PC-3 (cell line): ENCODE data around the gene MBNL1. TPM values are rescaled to one million over a fixed set of nuclear protein-coding genes. Genes with fewer than 3 reads are reported as not detected.
A peak's percentile ranks its signal among the peaks of the same experiment; 100 is the strongest.

ENCODE experiments used
- ATAC-seq: fragments of 200-7000 bp; cut with Tn5 transposase; 2 replicates; pipeline ENCODE4 v1.9.1; 2020; ENCODE audit warnings: mild to moderate bottlenecking, moderate library complexity
- BruUV-seq: library from RNA; stranded (reverse); fragments of 400-500 nt; replicated peaks from 2 replicates; lab custom pipeline; 2021; lab: Mats Ljungman, UMichigan
- CTCF ChIA-PET: fragments of 300-600 bp; sonication (Branson Sonifier 250); formaldehyde crosslinking; loops from one replicate; lab custom pipeline; 2022; ENCODE audit warnings: antibody characterized with exemption; lab: Charles Lee
- POLR2A ChIA-PET: fragments of 300-600 bp; sonication (Branson Sonifier 250); formaldehyde crosslinking; loops from one replicate; lab custom pipeline; 2022; ENCODE audit warnings: antibody characterized with exemption; ENCODE audit not compliant: unreplicated experiment; lab: Charles Lee
- DNase-seq: peaks from one replicate; pipeline ENCODE4 v3.0.0-alpha.2; 2015
- H2AFZ ChIP-seq: fragments of 300-600 bp; sonication (generic); 2 replicates; pipeline ENCODE4 v1.6.0; 2016; ENCODE audit warnings: antibody characterized with exemption, low read length
- H3F3A ChIP-seq: fragments of 300-600 bp; sonication (generic); one replicate; pipeline ENCODE4 v1.6.0; 2017; ENCODE audit warnings: antibody characterized with exemption, low read length, control low read depth, mild to moderate bottlenecking; ENCODE audit not compliant: unreplicated experiment
- H3K27ac ChIP-seq: fragments of 300-600 bp; sonication (generic); 2 replicates; pipeline ENCODE4 v1.5.1; 2016; ENCODE audit warnings: mild to moderate bottlenecking, low read length
- H3K27me3 ChIP-seq: fragments of 300-600 bp; sonication (generic); 2 replicates; pipeline ENCODE4 v1.6.1; 2016; ENCODE audit warnings: low read length, mixed read lengths
- H3K36me3 ChIP-seq: fragments of 300-600 bp; sonication (generic); 2 replicates; pipeline ENCODE4 v1.6.1; 2016; ENCODE audit warnings: low read depth, mixed run types, low read length, mixed read lengths
- H3K4me1 ChIP-seq: fragments of 300-600 bp; sonication (generic); 2 replicates; pipeline ENCODE4 v1.5.1; 2016; ENCODE audit warnings: low read length; ENCODE audit not compliant: insufficient read depth
- H3K4me2 ChIP-seq: fragments of 300-600 bp; sonication (generic); 2 replicates; pipeline ENCODE4 v1.6.0; 2016; ENCODE audit warnings: low read length
- H3K4me3 ChIP-seq: fragments of 300-600 bp; sonication (generic); 2 replicates; pipeline ENCODE4 v1.5.1; 2016; ENCODE audit warnings: mild to moderate bottlenecking, low read length, mixed read lengths
- H3K79me2 ChIP-seq: fragments of 300-600 bp; sonication (generic); 2 replicates; pipeline ENCODE4 v1.6.1; 2017; ENCODE audit warnings: low read length, mixed read lengths
- H3K9ac ChIP-seq: fragments of 300-600 bp; sonication (generic); 2 replicates; pipeline ENCODE4 v1.6.0; 2016; ENCODE audit warnings: mild to moderate bottlenecking, low read length
- H3K9me2 ChIP-seq: fragments of 300-600 bp; sonication (generic); replicated peaks from 2 replicates; pipeline ENCODE4 v1.6.1; 2016; ENCODE audit warnings: mixed run types, low read length, mixed read lengths
- H3K9me3 ChIP-seq: fragments of 300-600 bp; sonication (generic); 2 replicates; pipeline ENCODE4 v1.6.1; 2016; ENCODE audit warnings: low read length, mixed read lengths
- H4K20me1 ChIP-seq: fragments of 300-600 bp; sonication (generic); 2 replicates; pipeline ENCODE4 v1.6.1; 2016; ENCODE audit warnings: low read length, mixed read lengths
- CTCF ChIP-seq: fragments of 300-600 bp; sonication (generic); conservative IDR thresholded peaks from 2 replicates; pipeline ENCODE4 v1.5.1; 2017; ENCODE audit warnings: antibody characterized with exemption, low read depth, mild to moderate bottlenecking, low read length
- EZH2 ChIP-seq: fragments of 300-600 bp; sonication (generic); IDR thresholded peaks from one replicate; pipeline ENCODE4 v1.6.1; 2017; ENCODE audit warnings: antibody characterized with exemption, mild to moderate bottlenecking, low read length; ENCODE audit not compliant: unreplicated experiment
- EZH2phosphoT487 ChIP-seq: fragments of 300-600 bp; sonication (generic); IDR thresholded peaks from 2 replicates; pipeline ENCODE4 v1.6.1; 2018; ENCODE audit warnings: mild to moderate bottlenecking, antibody characterized with exemption, low read length, borderline replicate concordance
- intact Hi-C: fragments of 100-400 bp; cut with micrococcal nuclease; formaldehyde crosslinking; loops from 2 replicates; pipeline ENCODE4 v1.9.0; 2023
- total RNA-seq: library from RNA; depleted of rRNA; stranded (reverse); fragments of >200 nt; gene quantifications from 2 replicates; pipeline ENCODE4 v1.2.3, GENCODE V29; 2014

MBNL1 gene
- total RNA-seq, 1 experiment from 2014 or later = 161 TPM

DNA sequence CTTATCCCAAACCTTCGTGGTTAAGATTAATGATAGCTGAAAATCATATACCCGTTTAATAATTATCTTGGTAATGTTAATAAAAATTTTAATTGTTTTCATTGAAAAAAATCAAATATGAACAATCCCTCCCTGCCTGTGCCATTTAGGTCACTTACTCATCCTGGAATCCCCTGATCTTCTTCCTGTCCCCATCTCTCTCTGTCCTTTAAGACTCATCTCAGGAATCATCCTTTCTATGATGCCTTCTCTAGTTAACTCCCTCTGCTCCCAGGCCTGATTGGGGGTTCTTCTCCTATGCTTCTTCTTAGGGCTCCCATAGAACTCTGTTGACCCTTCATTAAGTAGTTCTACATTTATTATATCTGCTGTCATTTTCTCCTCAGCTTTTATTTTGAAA is 91.6 kb downstream of the MBNL1 start:
- no peak overlapping the region for H2AFZ ChIP-seq
- no peaks in the 10 kb centered on the region for H3K27me3 ChIP-seq
- peak overlapping the region; percentile 39 for H3K27ac ChIP-seq
- ATAC-seq = no peak
- TF ChIP-seq EZH2 (no peak), EZH2phosphoT487 (no peak)
- H4K20me1 ChIP-seq = peaks cover 16% of the 10 kb centered on the region
- no peak overlapping the region for H3K9ac ChIP-seq
- H3K79me2 ChIP-seq = peaks cover 92% of the 10 kb centered on the region
- no TSS peak for BruUV-seq
- DNase-seq = no peak
- ChIA-PET POLR2A (no interaction called here), CTCF (no interaction called here)
- intact Hi-C loops = no loop called here
- no peak overlapping the region for H3K4me3 ChIP-seq
- H3K9me2 ChIP-seq = no peaks in the 10 kb centered on the region
- H3K4me1 ChIP-seq = peaks cover 25% of the 10 kb centered on the region
- H3F3A ChIP-seq = no peaks in the 10 kb centered on the region
- no peaks in the 10 kb centered on the region for H3K9me3 ChIP-seq
- H3K4me2 ChIP-seq = peak overlapping the region; percentile 36; the same call in 1 of the 2 replicates
- no peaks in the 10 kb centered on the region for H3K36me3 ChIP-seq

DNA sequence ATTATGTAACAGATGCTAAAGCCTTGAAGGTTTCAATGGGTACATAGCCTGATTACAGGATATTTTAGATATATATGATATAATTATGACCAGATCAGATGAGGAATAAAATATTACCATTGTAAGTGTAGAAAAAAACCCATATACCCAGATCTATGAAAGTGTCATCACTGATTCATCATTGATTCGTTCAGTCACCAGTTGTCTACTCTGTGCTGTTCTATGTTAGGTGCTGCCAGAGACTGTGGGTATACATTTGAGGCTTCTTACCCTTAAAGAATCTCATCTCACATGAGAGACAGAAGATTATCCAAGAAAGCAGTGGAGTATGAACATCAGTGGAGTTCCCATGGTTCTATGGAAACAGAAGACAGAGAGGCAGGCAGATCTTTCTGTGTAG is 92.2 kb downstream of the MBNL1 start:
- ChIA-PET CTCF (no interaction called here), POLR2A (no interaction called here)
- Histone ChIP-seq H3K27me3 (no peaks in the 10 kb centered on the region), H3K79me2 (peaks cover 92% of the 10 kb centered on the region), H3K4me2 (no peak overlapping the region), H3K9me3 (no peaks in the 10 kb centered on the region), H3K4me3 (no peak overlapping the region), H2AFZ (no peak overlapping the region), H3K4me1 (peaks cover 30% of the 10 kb centered on the region), H3K9ac (no peak overlapping the region), H3K9me2 (no peaks in the 10 kb centered on the region), H3F3A (no peaks in the 10 kb centered on the region), H3K36me3 (no peaks in the 10 kb centered on the region), H3K27ac (no peak overlapping the region), H4K20me1 (peaks cover 18% of the 10 kb centered on the region)
- TF ChIP-seq EZH2 (no peak), EZH2phosphoT487 (no peak), CTCF (no peak)
- ATAC-seq (no peak), DNase-seq (no peak)
- no TSS peak for BruUV-seq
- intact Hi-C loops = no loop called here

DNA sequence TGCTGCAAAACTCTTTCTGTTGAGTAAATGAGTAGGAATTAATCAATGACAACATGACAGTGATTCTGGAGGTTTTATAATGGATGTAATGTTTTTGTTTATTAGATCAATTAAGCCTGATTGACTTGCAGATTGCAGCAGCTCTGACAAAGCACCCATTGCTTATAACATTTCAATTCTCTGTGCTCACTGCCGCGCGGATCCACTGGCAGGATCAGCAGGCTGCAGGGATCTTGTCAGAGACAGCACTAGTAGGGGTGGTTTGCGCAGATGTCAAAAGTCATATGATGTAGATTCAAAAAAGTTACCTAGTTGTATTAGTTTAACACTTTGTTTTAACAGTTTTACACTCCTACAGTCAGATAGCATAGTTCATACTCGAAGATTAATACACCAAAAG is 93.4 kb downstream of the MBNL1 start:
- ATAC-seq (no peak), DNase-seq (no peak)
- Histone ChIP-seq H2AFZ (no peak overlapping the region), H3K9ac (no peak overlapping the region), H3K27ac (no peak overlapping the region), H3K4me1 (peaks cover 36% of the 10 kb centered on the region), H3K79me2 (peaks cover 92% of the 10 kb centered on the region), H3K4me3 (no peak overlapping the region), H3F3A (no peaks in the 10 kb centered on the region), H3K27me3 (no peaks in the 10 kb centered on the region), H3K4me2 (no peak overlapping the region), H3K9me3 (no peaks in the 10 kb centered on the region), H4K20me1 (peaks cover 23% of the 10 kb centered on the region), H3K9me2 (no peaks in the 10 kb centered on the region), H3K36me3 (no peaks in the 10 kb centered on the region)
- ChIA-PET POLR2A (no interaction called here), CTCF (no interaction called here)
- intact Hi-C loops = no loop called here
- BruUV-seq = no TSS peak
- TF ChIP-seq CTCF = no peak
- TF ChIP-seq EZH2phosphoT487 = no peak
- TF ChIP-seq EZH2 = no peak
